K562 (cell line): ENCODE results near the gene MAD1L1.

Experiments used
- BMI1 ChIP-seq: fragments of 150-350 bp; IDR thresholded peaks from 2 replicates; pipeline ENCODE4 v1.6.1; 2014; ENCODE audit warnings: low read length
- MTA1 ChIP-seq: fragments of 450-650 bp; IDR thresholded peaks from 2 replicates; pipeline ENCODE4 v1.6.1; 2017; ENCODE audit warnings: borderline replicate concordance
- POLR2B ChIP-seq: fragments of 450-650 bp; IDR thresholded peaks from 2 replicates; pipeline ENCODE4 v1.6.1; 2018; ENCODE audit warnings: low read depth; ENCODE audit not compliant: partially characterized antibody
- SPI1 ChIP-seq: IDR thresholded peaks from 2 replicates; pipeline ENCODE4 v1.6.1; 2011; ENCODE audit warnings: low read depth, low read length, control low read depth, borderline replicate concordance
- TAL1 ChIP-seq: fragments of 450-650 bp; IDR thresholded peaks from 2 replicates; pipeline ENCODE4 v1.6.1; 2016; ENCODE audit warnings: mild to moderate bottlenecking
- ZNF324 ChIP-seq: fragments of 250-450 bp; sonication (Bioruptor Pico); IDR thresholded peaks from 2 replicates; pipeline ENCODE4 v1.4.0; 2020; ENCODE audit warnings: mild to moderate bottlenecking
- TF ChIP-seq, protein P1 (sequence below), 3 experiments: IDR thresholded peaks in 2 of 3; conservative IDR thresholded peaks in 1 of 3; 2 replicates each; pipeline ENCODE4 v1.5.1; 2011 to 2012; ENCODE audit warnings: low read length in 3 of 3, mild to moderate bottlenecking in 3 of 3, control low read depth in 2 of 3, improper control_type of control experiment in 1 of 3, inconsistent platforms in 1 of 3, low read depth in 1 of 3, mixed read lengths in 1 of 3, moderate library complexity in 1 of 3; ENCODE audit not compliant: insufficient read depth in 2 of 3
- TF ChIP-seq, protein P2 (sequence below): IDR thresholded peaks from 2 replicates; pipeline ENCODE4 v1.6.1; 2016; ENCODE audit warnings: missing genetic modification characterization, missing compliant biosample characterization

DNA sequence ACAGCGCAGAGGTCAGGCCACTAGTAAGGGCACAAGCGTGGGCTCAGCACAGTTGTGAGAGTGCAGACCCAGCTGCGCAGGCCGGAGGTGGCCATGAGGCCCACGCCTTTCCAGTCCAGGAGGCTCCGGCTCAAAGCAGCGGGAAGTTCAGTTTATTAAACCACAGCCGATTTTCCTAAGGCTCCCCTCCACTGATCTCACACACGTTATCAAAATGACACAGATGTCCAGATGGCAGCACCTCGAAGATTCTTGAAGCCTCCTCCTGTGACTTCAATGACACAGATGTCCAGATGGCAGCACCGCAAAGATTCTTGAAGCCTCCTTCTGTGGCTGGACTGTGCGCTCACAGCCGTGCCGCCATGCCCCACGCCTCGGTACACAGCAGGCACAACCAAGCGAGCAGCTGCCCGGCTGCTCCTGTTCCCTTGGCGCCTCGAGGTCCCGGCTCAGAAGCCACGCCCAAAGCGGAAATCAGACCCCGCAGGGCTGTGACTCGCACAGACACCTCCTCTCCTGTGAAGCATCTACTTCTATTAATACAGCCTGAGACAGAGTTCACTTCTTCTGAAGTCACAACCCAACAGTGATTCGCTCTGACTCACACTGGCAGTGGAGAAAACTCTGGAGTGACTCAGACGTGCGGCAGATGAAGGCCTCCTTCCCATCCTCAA, 122.7 kb downstream of the MAD1L1 start:
- TF ChIP-seq, protein P1, sequence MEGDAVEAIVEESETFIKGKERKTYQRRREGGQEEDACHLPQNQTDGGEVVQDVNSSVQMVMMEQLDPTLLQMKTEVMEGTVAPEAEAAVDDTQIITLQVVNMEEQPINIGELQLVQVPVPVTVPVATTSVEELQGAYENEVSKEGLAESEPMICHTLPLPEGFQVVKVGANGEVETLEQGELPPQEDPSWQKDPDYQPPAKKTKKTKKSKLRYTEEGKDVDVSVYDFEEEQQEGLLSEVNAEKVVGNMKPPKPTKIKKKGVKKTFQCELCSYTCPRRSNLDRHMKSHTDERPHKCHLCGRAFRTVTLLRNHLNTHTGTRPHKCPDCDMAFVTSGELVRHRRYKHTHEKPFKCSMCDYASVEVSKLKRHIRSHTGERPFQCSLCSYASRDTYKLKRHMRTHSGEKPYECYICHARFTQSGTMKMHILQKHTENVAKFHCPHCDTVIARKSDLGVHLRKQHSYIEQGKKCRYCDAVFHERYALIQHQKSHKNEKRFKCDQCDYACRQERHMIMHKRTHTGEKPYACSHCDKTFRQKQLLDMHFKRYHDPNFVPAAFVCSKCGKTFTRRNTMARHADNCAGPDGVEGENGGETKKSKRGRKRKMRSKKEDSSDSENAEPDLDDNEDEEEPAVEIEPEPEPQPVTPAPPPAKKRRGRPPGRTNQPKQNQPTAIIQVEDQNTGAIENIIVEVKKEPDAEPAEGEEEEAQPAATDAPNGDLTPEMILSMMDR (IDR thresholded peaks at IDR 0.05 in 2 of 3, conservative IDR thresholded peaks at IDR 0.05 in 1 of 3; ENCODE audit: insufficient read depth in 2 of 3, low read depth in 1 of 3, low read length in 3 of 3) = no peak
- TF ChIP-seq SPI1 (no peak), BMI1 (no peak), MTA1 (no peak), TAL1 (peak; percentile 93), ZNF324 (CRISPR knock-in tag) (no peak), POLR2B (no peak)
- TF ChIP-seq, protein P2, sequence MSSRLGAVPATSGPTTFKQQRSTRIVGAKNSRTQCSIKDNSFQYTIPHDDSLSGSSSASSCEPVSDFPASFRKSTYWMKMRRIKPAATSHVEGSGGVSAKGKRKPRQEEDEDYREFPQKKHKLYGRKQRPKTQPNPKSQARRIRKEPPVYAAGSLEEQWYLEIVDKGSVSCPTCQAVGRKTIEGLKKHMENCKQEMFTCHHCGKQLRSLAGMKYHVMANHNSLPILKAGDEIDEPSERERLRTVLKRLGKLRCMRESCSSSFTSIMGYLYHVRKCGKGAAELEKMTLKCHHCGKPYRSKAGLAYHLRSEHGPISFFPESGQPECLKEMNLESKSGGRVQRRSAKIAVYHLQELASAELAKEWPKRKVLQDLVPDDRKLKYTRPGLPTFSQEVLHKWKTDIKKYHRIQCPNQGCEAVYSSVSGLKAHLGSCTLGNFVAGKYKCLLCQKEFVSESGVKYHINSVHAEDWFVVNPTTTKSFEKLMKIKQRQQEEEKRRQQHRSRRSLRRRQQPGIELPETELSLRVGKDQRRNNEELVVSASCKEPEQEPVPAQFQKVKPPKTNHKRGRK (tag) = no peak
